WTC11 (cell line): ENCODE data around the gene OPA1.

Source experiments
- CDX4 ChIP-seq: fragments of 250-450 bp; sonication (Bioruptor Pico); IDR thresholded peaks from 2 replicates; pipeline ENCODE4 v1.9.0; 2021; ENCODE audit warnings: moderate library complexity, mild to moderate bottlenecking, inconsistent platforms, borderline replicate concordance
- CTCF ChIP-seq: fragments of 200-600 bp; IDR thresholded peaks from 2 replicates; pipeline ENCODE4 v1.8.0; 2022; ENCODE audit warnings: antibody characterized with exemption
- FOXK1 ChIP-seq: sonication (generic); formaldehyde crosslinking; IDR thresholded peaks from 2 replicates; pipeline ENCODE4 v1.8.0; 2022; ENCODE audit warnings: mild to moderate bottlenecking, moderate library complexity, missing genetic modification reagents
- GABPB1 ChIP-seq: sonication (generic); formaldehyde crosslinking; IDR thresholded peaks from 2 replicates; pipeline ENCODE4 v1.8.1; 2023; ENCODE audit warnings: mild to moderate bottlenecking, missing genetic modification reagents
- GRHL2 ChIP-seq: fragments of 250-450 bp; sonication (Bioruptor Pico); IDR thresholded peaks from 2 replicates; pipeline ENCODE4 v1.8.0; 2022; ENCODE audit warnings: mild to moderate bottlenecking, moderate library complexity; ENCODE audit not compliant: insufficient replicate concordance, severe bottlenecking
- NFYB ChIP-seq: sonication (generic); formaldehyde crosslinking; conservative IDR thresholded peaks from 2 replicates; pipeline ENCODE4 v1.8.0; 2022; ENCODE audit warnings: low read depth, missing genetic modification reagents
- NR3C1 ChIP-seq: sonication (generic); formaldehyde crosslinking; conservative IDR thresholded peaks from 2 replicates; pipeline ENCODE4 v1.8.1; 2023; ENCODE audit warnings: low read depth, mild to moderate bottlenecking, missing genetic modification reagents
- PREB ChIP-seq: sonication (generic); formaldehyde crosslinking; IDR thresholded peaks from 2 replicates; pipeline ENCODE4 v1.8.1; 2022; ENCODE audit warnings: mild to moderate bottlenecking, missing genetic modification reagents, moderate library complexity, borderline replicate concordance
- RELA ChIP-seq: sonication (generic); formaldehyde crosslinking; IDR thresholded peaks from 2 replicates; pipeline ENCODE4 v1.8.1; 2022; ENCODE audit warnings: missing genetic modification reagents, mild to moderate bottlenecking, borderline replicate concordance
- TCF7 ChIP-seq: sonication (generic); formaldehyde crosslinking; IDR thresholded peaks from 2 replicates; pipeline ENCODE4 v1.8.0; 2022; ENCODE audit warnings: mild to moderate bottlenecking, low read depth, missing genetic modification reagents, moderate library complexity
- TEAD4 ChIP-seq: sonication (generic); formaldehyde crosslinking; IDR thresholded peaks from 2 replicates; pipeline ENCODE4 v1.8.0; 2022; ENCODE audit warnings: mild to moderate bottlenecking, missing genetic modification reagents
- TP53 ChIP-seq: sonication (generic); formaldehyde crosslinking; IDR thresholded peaks from 2 replicates; pipeline ENCODE4 v1.8.1; 2023; ENCODE audit warnings: mild to moderate bottlenecking, missing genetic modification reagents
- USF1 ChIP-seq: sonication (generic); formaldehyde crosslinking; IDR thresholded peaks from 2 replicates; pipeline ENCODE4 v1.8.0; 2022; ENCODE audit warnings: mild to moderate bottlenecking, missing genetic modification reagents
- ZNF512 ChIP-seq: sonication (generic); formaldehyde crosslinking; IDR thresholded peaks from 2 replicates; pipeline ENCODE4 v1.8.1; 2022; ENCODE audit warnings: missing genetic modification reagents, borderline replicate concordance

GRCh38 chr3:193729088-193729465 is 136.1 kb downstream of the OPA1 start:
- TF ChIP-seq CDX4 (CRISPR knock-in tag) (no peak), CTCF (no peak), FOXK1 (no peak), TCF7 (CRISPR knock-in tag) (no peak), RELA (CRISPR knock-in tag) (no peak), PREB (no peak), NFYB (CRISPR knock-in tag) (no peak), GRHL2 (CRISPR knock-in tag) (no peak), TEAD4 (CRISPR knock-in tag) (no peak), TP53 (CRISPR knock-in tag) (no peak), NR3C1 (no peak), USF1 (no peak), ZNF512 (no peak), GABPB1 (CRISPR knock-in tag) (no peak)
